Suppressor macrophage treated with lipopolysaccharide for 1 hour (primary cell): ENCODE measurements around the gene BLTP3B.

ENCODE experiments used
- DNase-seq, 3 donors: peaks; one replicate each; pipeline ENCODE4 v3.0.0-alpha.2; 2020 to 2022

BLTP3B gene

GRCh38 chr12:100106861-100107260 is 35.8 kb downstream of the BLTP3B start:
- DNase-seq, result no peak

- no peak for DNase-seq
Observed at GRCh38 chr12:100105661-100106060, 37.0 kb downstream of the BLTP3B start.

DNA sequence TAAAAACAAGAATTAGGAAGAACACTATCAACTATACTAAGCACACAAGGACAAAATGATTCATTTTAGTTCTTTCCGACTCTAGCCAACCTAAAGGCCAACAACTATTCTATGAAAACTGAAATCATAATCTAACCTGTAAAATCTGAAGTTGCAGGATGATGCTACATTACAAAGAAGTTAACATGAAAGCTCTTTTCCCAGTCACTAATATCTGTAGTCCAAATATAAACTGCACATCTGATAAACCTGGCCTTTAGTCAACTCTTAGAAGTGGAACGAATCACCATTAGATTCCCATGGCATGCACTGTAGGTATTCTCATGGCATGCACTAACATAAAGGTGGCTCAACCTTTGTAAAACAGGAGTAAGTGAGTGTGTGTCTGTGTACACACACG is 41.7 kb downstream of the BLTP3B start:
- no peak for DNase-seq
